Ascending aorta (tissue), 2 donors: ENCODE data around the gene GATAD1. TPM values are rescaled to one million over a fixed set of nuclear protein-coding genes. Genes with fewer than 3 reads are reported as not detected.
"Not testable (repeated sequence)": the region's sequence is repeated elsewhere in the genome, so short reads cannot be mapped to it uniquely, and the experiment has no call there.

Experiments used
- DNase-seq, 2 donors: peaks; one replicate each; pipeline ENCODE4 v3.0.0-alpha.2; 2019; ENCODE audit warnings: low spot score in 2 of 2
- H3K27ac ChIP-seq, 2 donors: fragments of 200-600 bp; sonication (generic); one replicate each; pipeline ENCODE4 v1.5.1; 2016 to 2017; ENCODE audit warnings: mild to moderate bottlenecking in 1 of 2
- H3K27me3 ChIP-seq: fragments of 200-600 bp; sonication (generic); one replicate; pipeline ENCODE4 v1.5.1; 2017
- H3K36me3 ChIP-seq, 2 donors: fragments of 200-600 bp; sonication (generic); one replicate each; pipeline ENCODE4 v1.5.1; 2016
- H3K4me1 ChIP-seq, 2 donors: fragments of 200-600 bp; sonication (generic); one replicate each; pipeline ENCODE4 v1.5.1; 2016 to 2017; ENCODE audit warnings: mild to moderate bottlenecking in 1 of 2
- H3K4me3 ChIP-seq, 2 donors: fragments of 200-600 bp; sonication (generic); one replicate each; pipeline ENCODE4 v1.5.1; 2016 to 2017; ENCODE audit warnings: mild to moderate bottlenecking in 1 of 2
- H3K9me3 ChIP-seq, 2 donors: fragments of 200-600 bp; sonication (generic); one replicate each; pipeline ENCODE4 v1.5.1; 2016
- CTCF ChIP-seq, 3 experiments: fragments of 200-600 bp in 2 of 3; fragments of 450-650 bp in 1 of 3; sonication (generic) in 2 of 3; IDR thresholded peaks; one replicate each; pipeline ENCODE4 v1.5.1; 2016 to 2019; ENCODE audit warnings: antibody characterized with exemption in 3 of 3, mild to moderate bottlenecking in 1 of 3, moderate library complexity in 1 of 3
- intact Hi-C: fragments of 100-400 bp; cut with DNase I; formaldehyde crosslinking; loops from one replicate; pipeline ENCODE4 v1.15.1; 2023
- total RNA-seq: library from RNA; depleted of rRNA; stranded (reverse); fragments of >200 nt; gene quantifications from one replicate; pipeline ENCODE4 v1.1.0, GENCODE V29; 2016

GATAD1 gene
- total RNA-seq, 1 donor from 2014 or later: 20.4 TPM

- H3K27ac ChIP-seq: no peak overlapping the region
- no peaks in the 10 kb centered on the region for H3K4me1 ChIP-seq
- no peaks in the 10 kb centered on the region for H3K9me3 ChIP-seq
- DNase-seq: no peak
- intact Hi-C loops: no loop called here
- no peak overlapping the region for H3K4me3 ChIP-seq
- no peak for TF ChIP-seq CTCF (IDR thresholded peaks at IDR 0.05)
- H3K27me3 ChIP-seq: no peaks in the 10 kb centered on the region
- peaks cover 4 to 6% of the 10 kb centered on the region in 2 donors for H3K36me3 ChIP-seq
These were observed 43.1 kb upstream of the GATAD1 start for GRCh38 chr7:92404170-92404614.

GRCh38 chr7:92409357-92409756 is 37.9 kb upstream of the GATAD1 start:
- TF ChIP-seq CTCF (IDR thresholded peaks at IDR 0.05): no peak
- no peak overlapping the region for H3K27ac ChIP-seq
- no peak for DNase-seq
- intact Hi-C loops: no loop called here
- no peaks in the 10 kb centered on the region for H3K36me3 ChIP-seq
- H3K9me3 ChIP-seq: no peaks in the 10 kb centered on the region
- H3K4me3 ChIP-seq: no peak overlapping the region
- H3K4me1 ChIP-seq: no peaks in the 10 kb centered on the region
- no peaks in the 10 kb centered on the region for H3K27me3 ChIP-seq

- H3K27ac ChIP-seq, H3K36me3 ChIP-seq, H3K4me1 ChIP-seq, H3K4me3 ChIP-seq, DNase-seq, H3K9me3 ChIP-seq, intact Hi-C loops, H3K27me3 ChIP-seq: not testable (repeated sequence)
These were observed 37.1 kb upstream of the GATAD1 start for GRCh38 chr7:92410162-92410561.

GRCh38 chr7:92412745-92413144 is 34.5 kb upstream of the GATAD1 start:
- no peak for TF ChIP-seq CTCF (IDR thresholded peaks at IDR 0.05)
- Histone ChIP-seq H3K4me3 (no peak overlapping the region), H3K9me3 (no peaks in the 10 kb centered on the region), H3K36me3 (no peaks in the 10 kb centered on the region), H3K4me1 (no peaks in the 10 kb centered on the region), H3K27ac (no peak overlapping the region), H3K27me3 (no peaks in the 10 kb centered on the region)
- intact Hi-C loops: no loop called here
- DNase-seq: no peak

GRCh38 chr7:92413550-92413949 is 33.7 kb upstream of the GATAD1 start:
- Histone ChIP-seq H3K4me3 (no peak overlapping the region), H3K4me1 (no peaks in the 10 kb centered on the region), H3K9me3 (no peaks in the 10 kb centered on the region), H3K36me3 (no peaks in the 10 kb centered on the region), H3K27ac (no peak overlapping the region), H3K27me3 (no peaks in the 10 kb centered on the region)
- no peak for TF ChIP-seq CTCF (IDR thresholded peaks at IDR 0.05)
- intact Hi-C loops: no loop called here
- no peak for DNase-seq

GRCh38 chr7:92415225-92415624 is 32.1 kb upstream of the GATAD1 start:
- Histone ChIP-seq H3K36me3 (no peaks in the 10 kb centered on the region), H3K9me3 (no peaks in the 10 kb centered on the region), H3K4me1 (no peaks in the 10 kb centered on the region), H3K27ac (no peak overlapping the region), H3K27me3 (no peaks in the 10 kb centered on the region), H3K4me3 (no peak overlapping the region)
- intact Hi-C loops: no loop called here
- TF ChIP-seq CTCF (IDR thresholded peaks at IDR 0.05): no peak
- no peak for DNase-seq
